Mesendoderm (in vitro differentiated cells): ENCODE data around the gene CD300A.

ENCODE experiments used
- DNase-seq: peaks from one replicate; pipeline ENCODE4 v3.0.0; 2013
- H2AK5ac ChIP-seq: 2 replicates; pipeline ENCODE4 v1.6.1; 2013; ENCODE audit warnings: low read length, inconsistent platforms
- H2BK120ac ChIP-seq: 2 replicates; pipeline ENCODE4 v1.6.1; 2013; ENCODE audit warnings: low read depth, mild to moderate bottlenecking, low read length, moderate library complexity, mixed read lengths
- H2BK15ac ChIP-seq: replicated peaks from 2 replicates; pipeline ENCODE4 v1.6.1; 2013; ENCODE audit warnings: low read depth, mild to moderate bottlenecking, moderate library complexity
- H2BK5ac ChIP-seq: 2 replicates; pipeline ENCODE4 v1.6.1; 2013; ENCODE audit warnings: low read length, inconsistent platforms
- H3K18ac ChIP-seq: 2 replicates; pipeline ENCODE4 v1.6.1; 2013; ENCODE audit warnings: mild to moderate bottlenecking, low read length, mixed read lengths
- H3K23ac ChIP-seq: one replicate; pipeline ENCODE4 v1.6.1; 2013; ENCODE audit warnings: low read length
- H3K27ac ChIP-seq: 2 replicates; pipeline ENCODE4 v1.5.1; 2013; ENCODE audit warnings: low read depth, mild to moderate bottlenecking, inconsistent platforms, low read length, moderate library complexity
- H3K27me3 ChIP-seq: 2 replicates; pipeline ENCODE4 v1.6.1; 2013; ENCODE audit warnings: low read length, control low read depth, mild to moderate bottlenecking, inconsistent platforms; ENCODE audit not compliant: insufficient read depth, poor library complexity
- H3K36me3 ChIP-seq: 2 replicates; pipeline ENCODE4 v1.6.1; 2013; ENCODE audit warnings: low read length, inconsistent platforms; ENCODE audit not compliant: control insufficient read depth, insufficient read depth
- H3K4ac ChIP-seq: one replicate; pipeline ENCODE4 v1.6.1; 2013; ENCODE audit warnings: low read depth, mild to moderate bottlenecking, low read length, moderate library complexity
- H3K4me1 ChIP-seq: 2 replicates; pipeline ENCODE4 v1.6.1; 2013; ENCODE audit warnings: low read depth, low read length, inconsistent platforms; ENCODE audit not compliant: control insufficient read depth
- H3K4me2 ChIP-seq: 2 replicates; pipeline ENCODE4 v1.6.1; 2013; ENCODE audit warnings: low read length
- H3K4me3 ChIP-seq: 2 replicates; pipeline ENCODE4 v1.5.1; 2013; ENCODE audit warnings: mild to moderate bottlenecking, low read length
- H3K56ac ChIP-seq: one replicate; pipeline ENCODE4 v1.6.1; 2013; ENCODE audit warnings: low read length
- H3K79me1 ChIP-seq: 2 replicates; pipeline ENCODE4 v1.6.1; 2013; ENCODE audit warnings: low read length, inconsistent platforms
- H3K79me2 ChIP-seq: 2 replicates; pipeline ENCODE4 v1.6.1; 2013; ENCODE audit warnings: mild to moderate bottlenecking, low read length; ENCODE audit not compliant: control insufficient read depth, insufficient read depth
- H3K9ac ChIP-seq: 2 replicates; pipeline ENCODE4 v1.6.1; 2013; ENCODE audit warnings: low read length, inconsistent platforms
- H4K5ac ChIP-seq: one replicate; pipeline ENCODE4 v1.6.1; 2013; ENCODE audit warnings: low read length
- H4K8ac ChIP-seq: one replicate; pipeline ENCODE4 v1.6.1; 2013; ENCODE audit warnings: low read depth, mild to moderate bottlenecking, control low read depth, low read length, moderate library complexity
- WGBS: extraction: QIAGEN DNeasy Blood & Tissue Kit; methylation state at CpG from one replicate; pipeline ENCODE4 v1.1.7; 2013; ENCODE audit warnings: low lambda C conversion rate, missing lambda C conversion rate; ENCODE audit not compliant: insufficient coverage; ENCODE audit errors: extremely low coverage; 5-methylcytosine and 5-hydroxymethylcytosine counted together

The CD300A gene

DNA sequence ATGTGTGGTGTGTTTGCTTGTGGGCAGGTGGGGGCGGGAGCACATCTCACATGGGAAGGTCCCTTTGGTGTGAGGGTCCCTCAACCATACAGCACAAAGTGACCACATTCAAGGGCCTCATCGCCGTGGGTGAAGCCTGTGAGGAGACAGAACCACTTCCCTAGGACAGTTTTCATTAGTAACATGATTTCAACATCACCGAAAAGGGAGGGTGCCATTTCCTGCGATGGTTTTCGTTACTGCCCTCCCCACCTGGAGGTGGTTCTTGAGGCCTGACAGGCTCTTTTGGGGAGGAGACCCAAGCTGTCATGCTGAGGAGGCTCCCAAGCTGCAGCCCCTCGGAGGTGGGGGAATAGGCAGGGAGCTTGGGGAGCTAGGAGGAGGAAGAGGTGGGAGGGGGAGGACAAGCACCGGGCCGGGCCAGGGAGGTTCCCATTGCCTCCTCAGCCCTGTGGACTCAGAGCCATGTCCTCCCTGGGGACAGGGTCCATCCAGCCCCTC is 55.3 kb downstream of the CD300A start:
- no peaks in the 10 kb centered on the region for H3K4me1 ChIP-seq
- H3K56ac ChIP-seq = no peak overlapping the region
- no peaks in the 10 kb centered on the region for H3K79me2 ChIP-seq
- H2BK5ac ChIP-seq = no peak overlapping the region
- H3K79me1 ChIP-seq = no peaks in the 10 kb centered on the region
- H4K8ac ChIP-seq = no peak overlapping the region
- no peak overlapping the region for H3K4me3 ChIP-seq
- WGBS = no CpG with 5 or more reads among the region's 9 CpGs
- H3K36me3 ChIP-seq = no peaks in the 10 kb centered on the region
- H3K18ac ChIP-seq = no peak overlapping the region
- no peak overlapping the region for H3K4ac ChIP-seq
- H2BK120ac ChIP-seq = no peak overlapping the region
- no peak overlapping the region for H4K5ac ChIP-seq
- H3K4me2 ChIP-seq = no peak overlapping the region
- H2BK15ac ChIP-seq = no peak overlapping the region
- no peak overlapping the region for H3K27ac ChIP-seq
- no peaks in the 10 kb centered on the region for H3K27me3 ChIP-seq
- H3K9ac ChIP-seq = no peak overlapping the region
- H3K23ac ChIP-seq = no peak overlapping the region
- no peak overlapping the region for H2AK5ac ChIP-seq
- no peak for DNase-seq

DNA sequence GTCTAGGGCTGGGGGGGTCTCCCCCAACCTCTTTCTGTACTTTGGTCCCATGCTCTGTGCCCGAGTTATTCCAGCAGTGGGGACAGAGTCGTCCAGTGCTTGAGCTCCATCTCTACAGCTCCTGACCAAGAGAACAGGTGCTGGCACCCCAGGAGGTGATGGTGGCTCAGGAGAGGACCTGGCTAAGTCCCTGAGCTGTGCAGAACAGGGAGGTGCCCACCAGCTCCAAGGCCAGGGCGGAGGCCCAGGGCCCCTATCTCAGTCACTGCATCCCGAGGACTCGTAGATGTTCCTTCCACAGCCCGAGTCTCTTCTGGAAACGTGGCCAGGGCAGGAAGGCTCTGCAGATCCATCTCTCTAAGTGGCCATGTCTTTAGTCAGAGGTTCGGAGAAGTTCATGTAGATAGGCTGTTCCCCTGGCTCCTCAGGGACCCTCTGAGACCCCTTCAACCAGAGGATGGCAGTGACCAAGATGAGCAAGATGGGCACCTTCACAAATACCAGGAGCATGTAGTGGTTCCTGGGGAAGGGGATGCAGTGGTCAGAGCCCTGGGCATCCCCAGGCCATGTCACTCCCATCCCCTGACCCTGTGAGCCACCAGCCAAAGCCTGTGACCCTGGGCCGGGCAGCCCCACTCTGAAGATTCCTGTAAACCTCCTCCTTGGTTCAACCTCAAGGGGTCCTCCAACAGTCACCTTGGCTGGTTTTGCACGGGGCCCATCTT is 56.1 kb downstream of the CD300A start:
- Histone ChIP-seq H3K27ac (no peak overlapping the region), H3K36me3 (no peaks in the 10 kb centered on the region), H2BK5ac (no peak overlapping the region), H3K56ac (no peak overlapping the region), H4K5ac (no peak overlapping the region), H2BK15ac (no peak overlapping the region), H3K9ac (no peak overlapping the region), H3K4me1 (no peaks in the 10 kb centered on the region), H3K27me3 (no peaks in the 10 kb centered on the region), H3K4ac (no peak overlapping the region), H3K79me1 (no peaks in the 10 kb centered on the region), H4K8ac (no peak overlapping the region), H3K18ac (no peak overlapping the region), H3K79me2 (no peaks in the 10 kb centered on the region), H2BK120ac (no peak overlapping the region), H2AK5ac (no peak overlapping the region), H3K23ac (no peak overlapping the region), H3K4me3 (no peak overlapping the region), H3K4me2 (no peak overlapping the region)
- DNase-seq = no peak
- WGBS = no CpG with 5 or more reads among the region's 10 CpGs

DNA sequence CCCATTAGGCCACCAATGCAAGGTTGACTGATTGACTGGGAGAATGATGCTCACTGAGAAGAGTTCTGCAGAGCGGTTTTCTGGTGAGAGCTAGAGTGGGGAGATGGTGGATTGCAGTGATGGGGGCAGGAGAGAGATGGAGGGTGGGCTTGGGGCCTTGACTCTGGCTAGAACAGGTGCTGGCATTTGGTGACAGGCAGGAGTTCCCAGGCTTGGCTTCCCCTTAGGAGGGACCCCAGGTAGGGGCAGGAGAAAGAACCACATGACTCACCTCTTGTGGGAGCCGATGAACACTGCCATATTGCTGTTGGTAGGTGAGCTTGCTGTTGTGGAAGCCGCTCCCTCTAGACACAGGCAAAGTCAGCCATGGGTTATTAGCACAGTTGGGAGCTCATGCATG is 56.9 kb downstream of the CD300A start:
- DNase-seq = no peak
- Histone ChIP-seq H3K79me2 (no peaks in the 10 kb centered on the region), H4K8ac (no peak overlapping the region)

GRCh38 chr17:74524653-74525464 is 58.4 kb downstream of the CD300A start:
- Histone ChIP-seq H2AK5ac (no peak overlapping the region), H3K27me3 (no peaks in the 10 kb centered on the region), H3K79me1 (no peaks in the 10 kb centered on the region), H3K4me2 (no peak overlapping the region), H3K36me3 (no peaks in the 10 kb centered on the region), H2BK5ac (no peak overlapping the region), H3K9ac (no peak overlapping the region), H4K8ac (no peak overlapping the region), H3K4me3 (no peak overlapping the region), H3K23ac (no peak overlapping the region), H3K4ac (no peak overlapping the region), H3K27ac (no peak overlapping the region), H2BK120ac (no peak overlapping the region), H3K4me1 (no peaks in the 10 kb centered on the region), H4K5ac (no peak overlapping the region), H3K18ac (no peak overlapping the region), H3K56ac (no peak overlapping the region), H3K79me2 (no peaks in the 10 kb centered on the region), H2BK15ac (no peak overlapping the region)
- no peak for DNase-seq
- no CpG with 5 or more reads among the region's 11 CpGs for WGBS

More for the DNA sequence above, 56.9 kb downstream of the CD300A start:
- Histone ChIP-seq H2BK5ac (no peak overlapping the region), H3K9ac (no peak overlapping the region), H3K23ac (no peak overlapping the region), H2BK120ac (no peak overlapping the region), H3K27me3 (no peaks in the 10 kb centered on the region), H3K18ac (no peak overlapping the region), H4K5ac (no peak overlapping the region), H3K4me2 (no peak overlapping the region), H3K4me3 (no peak overlapping the region), H3K79me1 (no peaks in the 10 kb centered on the region), H2BK15ac (no peak overlapping the region), H3K4me1 (no peaks in the 10 kb centered on the region), H3K4ac (no peak overlapping the region), H2AK5ac (no peak overlapping the region), H3K56ac (no peak overlapping the region), H3K36me3 (no peaks in the 10 kb centered on the region), H3K27ac (no peak overlapping the region)
- no CpG with 5 or more reads among the region's 3 CpGs for WGBS

GRCh38 chr17:74525465-74525725 is 59.0 kb downstream of the CD300A start:
- Histone ChIP-seq H3K27ac (no peak overlapping the region), H3K4ac (no peak overlapping the region), H3K4me3 (no peak overlapping the region), H4K8ac (no peak overlapping the region), H3K36me3 (no peaks in the 10 kb centered on the region), H2AK5ac (no peak overlapping the region), H2BK15ac (no peak overlapping the region), H3K9ac (no peak overlapping the region), H3K4me2 (no peak overlapping the region), H3K79me2 (no peaks in the 10 kb centered on the region), H4K5ac (no peak overlapping the region), H3K27me3 (no peaks in the 10 kb centered on the region), H3K79me1 (no peaks in the 10 kb centered on the region), H3K23ac (no peak overlapping the region), H2BK5ac (no peak overlapping the region), H3K56ac (no peak overlapping the region), H3K18ac (no peak overlapping the region), H2BK120ac (no peak overlapping the region), H3K4me1 (no peaks in the 10 kb centered on the region)
- no peak for DNase-seq
- no CpG with 5 or more reads among the region's 1 CpG for WGBS
